Neural progenitor cell (in vitro differentiated cells): ENCODE results near the gene KIF26B.

Experiments used
- EZH2 ChIP-seq: fragments of 200-600 bp; sonication (generic); IDR thresholded peaks from 2 replicates; pipeline ENCODE4 v1.6.1; 2017; ENCODE audit warnings: antibody characterized with exemption, mild to moderate bottlenecking, moderate library complexity
- TF ChIP-seq, protein P1 (sequence below): fragments of 200-600 bp; sonication (generic); IDR thresholded peaks from 2 replicates; pipeline ENCODE4 v1.5.1; 2017; ENCODE audit warnings: antibody characterized with exemption, mild to moderate bottlenecking

DNA sequence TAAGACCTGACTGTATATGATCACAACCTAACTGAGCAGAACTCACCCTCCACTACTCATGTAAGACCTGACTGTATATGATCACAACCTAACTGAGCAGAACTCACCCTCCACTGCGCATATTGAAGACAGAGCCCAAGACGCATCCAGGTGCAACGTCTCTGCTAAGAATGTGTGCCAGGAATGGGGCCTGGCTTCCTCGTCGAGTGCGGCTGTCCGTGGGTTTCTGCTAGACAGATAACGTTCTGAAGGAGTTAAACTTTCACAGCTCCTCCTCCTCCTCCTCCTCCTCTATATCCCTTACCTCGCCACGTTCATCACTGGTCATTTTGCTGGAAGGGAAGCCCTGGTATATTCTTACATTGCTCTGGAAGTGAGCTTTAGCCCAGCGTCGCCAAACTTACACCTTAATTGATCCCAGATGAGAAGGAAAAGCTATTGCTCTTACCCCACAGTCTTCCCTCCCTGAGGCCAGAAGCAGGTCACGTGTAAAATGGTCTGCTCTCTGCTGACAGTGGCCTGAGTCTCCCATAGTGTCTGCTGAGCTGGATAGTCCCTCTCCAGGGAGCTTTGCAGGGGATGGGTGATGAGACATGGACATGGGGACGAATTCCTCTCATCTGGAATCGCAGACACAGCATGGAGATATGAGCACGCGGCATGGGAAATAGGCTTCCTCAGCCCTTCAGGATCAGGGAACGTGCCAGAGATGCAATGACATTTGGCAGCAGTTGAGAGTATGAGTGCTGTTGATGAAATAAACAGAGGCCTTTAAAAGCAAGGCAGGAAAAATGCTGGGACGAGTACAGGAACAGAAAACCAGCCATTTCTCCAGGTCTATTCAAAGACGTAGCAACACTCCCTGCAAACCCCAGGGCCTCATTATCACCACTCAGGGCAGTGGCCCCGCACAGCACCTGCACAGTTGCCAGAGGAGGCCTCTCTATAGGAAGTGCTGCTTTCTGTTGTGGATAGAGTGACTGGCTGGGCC, 528.1 kb downstream of the KIF26B start:
- TF ChIP-seq, protein P1, sequence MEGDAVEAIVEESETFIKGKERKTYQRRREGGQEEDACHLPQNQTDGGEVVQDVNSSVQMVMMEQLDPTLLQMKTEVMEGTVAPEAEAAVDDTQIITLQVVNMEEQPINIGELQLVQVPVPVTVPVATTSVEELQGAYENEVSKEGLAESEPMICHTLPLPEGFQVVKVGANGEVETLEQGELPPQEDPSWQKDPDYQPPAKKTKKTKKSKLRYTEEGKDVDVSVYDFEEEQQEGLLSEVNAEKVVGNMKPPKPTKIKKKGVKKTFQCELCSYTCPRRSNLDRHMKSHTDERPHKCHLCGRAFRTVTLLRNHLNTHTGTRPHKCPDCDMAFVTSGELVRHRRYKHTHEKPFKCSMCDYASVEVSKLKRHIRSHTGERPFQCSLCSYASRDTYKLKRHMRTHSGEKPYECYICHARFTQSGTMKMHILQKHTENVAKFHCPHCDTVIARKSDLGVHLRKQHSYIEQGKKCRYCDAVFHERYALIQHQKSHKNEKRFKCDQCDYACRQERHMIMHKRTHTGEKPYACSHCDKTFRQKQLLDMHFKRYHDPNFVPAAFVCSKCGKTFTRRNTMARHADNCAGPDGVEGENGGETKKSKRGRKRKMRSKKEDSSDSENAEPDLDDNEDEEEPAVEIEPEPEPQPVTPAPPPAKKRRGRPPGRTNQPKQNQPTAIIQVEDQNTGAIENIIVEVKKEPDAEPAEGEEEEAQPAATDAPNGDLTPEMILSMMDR: no peak
- TF ChIP-seq EZH2: no peak
